Neural cell (in vitro differentiated cells): ENCODE data around the gene C1QTNF9B. TPM values are rescaled to one million over a fixed set of nuclear protein-coding genes. Genes with fewer than 3 reads are reported as not detected.
"Not testable (repeated sequence)": the region's sequence is repeated elsewhere in the genome, so short reads cannot be mapped to it uniquely, and the experiment has no call there.

Experiments
- H2AFZ ChIP-seq: fragments of 200-600, 300-800 bp; sonication (generic), shearing (Covaris generic); 2 replicates; pipeline ENCODE4 v1.6.0; 2014; ENCODE audit warnings: low read depth, mild to moderate bottlenecking, antibody characterized with exemption, low read length, moderate library complexity
- H3F3A ChIP-seq: fragments of 200-600 bp; shearing (Covaris generic); 2 replicates; pipeline ENCODE4 v1.6.1; 2016; ENCODE audit warnings: mild to moderate bottlenecking, moderate library complexity, mixed read lengths, antibody characterized with exemption, low read length; ENCODE audit not compliant: insufficient read depth, poor library complexity, severe bottlenecking
- H3K27ac ChIP-seq: fragments of 200-600, 300-800 bp; sonication (generic), shearing (Covaris generic); 2 replicates; pipeline ENCODE4 v1.5.1; 2014; ENCODE audit warnings: mild to moderate bottlenecking, low read length, moderate library complexity
- H3K27me3 ChIP-seq: fragments of 300-800, 200-600 bp; sonication (generic), shearing (Covaris generic); 2 replicates; pipeline ENCODE4 v1.6.0; 2014; ENCODE audit warnings: mild to moderate bottlenecking, low read depth, low read length, moderate library complexity; ENCODE audit not compliant: insufficient read depth
- H3K36me3 ChIP-seq: fragments of 300-800, 200-600 bp; sonication (generic), shearing (Covaris generic); 2 replicates; pipeline ENCODE4 v1.5.1; 2014; ENCODE audit warnings: mild to moderate bottlenecking, antibody characterized with exemption, low read length, moderate library complexity; ENCODE audit not compliant: insufficient read depth
- H3K4me2 ChIP-seq: fragments of 300-800, 200-600 bp; sonication (generic), shearing (Covaris generic); 2 replicates; pipeline ENCODE4 v1.6.0; 2014; ENCODE audit warnings: mild to moderate bottlenecking, low read length
- H3K4me3 ChIP-seq: fragments of 300-800, 200-600 bp; sonication (generic), shearing (Covaris generic); 2 replicates; pipeline ENCODE4 v1.5.1; 2014; ENCODE audit warnings: mild to moderate bottlenecking, low read length, moderate library complexity
- H3K79me2 ChIP-seq: fragments of 200-600 bp; shearing (Covaris generic); replicated peaks from 2 replicates; pipeline ENCODE4 v1.6.0; 2014; ENCODE audit warnings: mild to moderate bottlenecking, low read length, moderate library complexity; ENCODE audit not compliant: insufficient read depth
- H3K9ac ChIP-seq: fragments of 300-800, 200-600 bp; sonication (generic), shearing (Covaris generic); 2 replicates; pipeline ENCODE4 v1.6.1; 2016; ENCODE audit warnings: mild to moderate bottlenecking, low read length, mixed read lengths
- H3K9me2 ChIP-seq: fragments of 200-600 bp; shearing (Covaris generic); 2 replicates; pipeline ENCODE4 v1.6.1; 2016; ENCODE audit warnings: mild to moderate bottlenecking, low read length, mixed read lengths; ENCODE audit not compliant: insufficient read depth
- H3K9me3 ChIP-seq: fragments of 200-600, 300-800 bp; sonication (generic), shearing (Covaris generic); 2 replicates; pipeline ENCODE4 v1.6.1; 2016; ENCODE audit warnings: mild to moderate bottlenecking, mixed run types, low read length, moderate library complexity, mixed read lengths
- H4K20me1 ChIP-seq: fragments of 200-600 bp; shearing (Covaris generic); 2 replicates; pipeline ENCODE4 v1.6.1; 2016; ENCODE audit warnings: mild to moderate bottlenecking, mixed run types; ENCODE audit not compliant: insufficient read depth
- CTCF ChIP-seq: fragments of 450-650 bp; IDR thresholded peaks from 2 replicates; pipeline ENCODE4 v1.5.1; 2014; ENCODE audit warnings: antibody characterized with exemption, mild to moderate bottlenecking, moderate library complexity; ENCODE audit not compliant: poor library complexity, severe bottlenecking
- EP300 ChIP-seq: fragments of 450-650 bp; conservative IDR thresholded peaks from 2 replicates; pipeline ENCODE4 v1.6.1; 2014; ENCODE audit warnings: antibody characterized with exemption, mild to moderate bottlenecking, moderate library complexity; ENCODE audit not compliant: poor library complexity, severe bottlenecking
- EZH2 ChIP-seq: fragments of 200-600, 300-800 bp; shearing (Covaris generic), sonication (generic); IDR thresholded peaks from 2 replicates; pipeline ENCODE4 v1.6.1; 2014; ENCODE audit warnings: antibody characterized with exemption, low read length, borderline replicate concordance, mild to moderate bottlenecking; ENCODE audit not compliant: insufficient read depth, poor library complexity, severe bottlenecking
- MXI1 ChIP-seq: fragments of 450-650 bp; conservative IDR thresholded peaks from 2 replicates; pipeline ENCODE4 v1.6.1; 2014; ENCODE audit warnings: antibody characterized with exemption, mild to moderate bottlenecking; ENCODE audit not compliant: poor library complexity, severe bottlenecking
- POLR2AphosphoS5 ChIP-seq: IDR thresholded peaks from 2 replicates; pipeline ENCODE4 v1.6.1; 2012
- RAD21 ChIP-seq: fragments of 450-650 bp; conservative IDR thresholded peaks from 2 replicates; pipeline ENCODE4 v1.6.1; 2014; ENCODE audit warnings: antibody characterized with exemption, mild to moderate bottlenecking, moderate library complexity
- REST ChIP-seq: IDR thresholded peaks from 2 replicates; pipeline ENCODE4 v1.6.1; 2012; ENCODE audit warnings: borderline replicate concordance
- SMC3 ChIP-seq: fragments of 450-650 bp; conservative IDR thresholded peaks from 2 replicates; pipeline ENCODE4 v1.6.1; 2014; ENCODE audit warnings: antibody characterized with exemption, mild to moderate bottlenecking, moderate library complexity; ENCODE audit not compliant: poor library complexity
- TAF1 ChIP-seq: IDR thresholded peaks from 2 replicates; pipeline ENCODE4 v1.6.1; 2012; ENCODE audit warnings: low read depth
- polyA plus RNA-seq: library from polyadenylated mRNA; depleted of rRNA; stranded (reverse); fragments of >200 nt; gene quantifications from 2 replicates; pipeline ENCODE4 v1.2.3, GENCODE V29; 2014

The C1QTNF9B gene
- polyA plus RNA-seq, 1 donor from 2014 or later: 1.5 TPM

- no peak overlapping the region for H3K9ac ChIP-seq
- H3F3A ChIP-seq: no peaks in the 10 kb centered on the region
- H3K4me2 ChIP-seq: no peak overlapping the region
- no peak overlapping the region for H2AFZ ChIP-seq
- no peak for TF ChIP-seq SMC3
- no peak for TF ChIP-seq CTCF
- no peak for TF ChIP-seq EZH2
- no peak for TF ChIP-seq MXI1
- no peak for TF ChIP-seq REST
- TF ChIP-seq RAD21: no peak
- no peak for TF ChIP-seq TAF1
- no peak for TF ChIP-seq EP300
- no peak for TF ChIP-seq POLR2AphosphoS5
- no peak overlapping the region for H3K27ac ChIP-seq
- H3K79me2 ChIP-seq: no peaks in the 10 kb centered on the region
- H3K9me3 ChIP-seq: no peaks in the 10 kb centered on the region
- H3K9me2 ChIP-seq: no peaks in the 10 kb centered on the region
- H4K20me1 ChIP-seq: no peaks in the 10 kb centered on the region
- no peaks in the 10 kb centered on the region for H3K27me3 ChIP-seq
- no peaks in the 10 kb centered on the region for H3K36me3 ChIP-seq
- no peak overlapping the region for H3K4me3 ChIP-seq
Observed at GRCh38 chr13:23945612-23946011, 48.3 kb upstream of the C1QTNF9B start.

GRCh38 chr13:23941211-23941610 lies 43.9 kb upstream of the C1QTNF9B start:
- H3F3A ChIP-seq: no peaks in the 10 kb centered on the region
- no peak overlapping the region for H3K9ac ChIP-seq
- H3K27ac ChIP-seq: no peak overlapping the region
- no peak overlapping the region for H3K4me2 ChIP-seq
- H4K20me1 ChIP-seq: no peaks in the 10 kb centered on the region
- H3K79me2 ChIP-seq: no peaks in the 10 kb centered on the region
- H2AFZ ChIP-seq: no peak overlapping the region
- no peaks in the 10 kb centered on the region for H3K27me3 ChIP-seq
- no peaks in the 10 kb centered on the region for H3K9me3 ChIP-seq
- H3K9me2 ChIP-seq: no peaks in the 10 kb centered on the region
- no peak for TF ChIP-seq RAD21
- no peak for TF ChIP-seq MXI1
- TF ChIP-seq SMC3: no peak
- no peak for TF ChIP-seq CTCF
- no peak for TF ChIP-seq EZH2
- TF ChIP-seq EP300: no peak
- TF ChIP-seq TAF1: no peak
- TF ChIP-seq POLR2AphosphoS5: no peak
- no peak for TF ChIP-seq REST
- H3K4me3 ChIP-seq: no peak overlapping the region
- no peaks in the 10 kb centered on the region for H3K36me3 ChIP-seq

GRCh38 chr13:23939666-23940065 lies 42.4 kb upstream of the C1QTNF9B start:
- H3K4me2 ChIP-seq, H3K9ac ChIP-seq, H2AFZ ChIP-seq, H3K36me3 ChIP-seq, H3K9me2 ChIP-seq, H3F3A ChIP-seq, H3K9me3 ChIP-seq, H3K27me3 ChIP-seq, H3K79me2 ChIP-seq, H4K20me1 ChIP-seq, H3K4me3 ChIP-seq, H3K27ac ChIP-seq: not testable (repeated sequence)
